Lung microvascular endothelial cell (primary cell): ENCODE data around the gene MEIS1. TPM values are rescaled to one million over a fixed set of nuclear protein-coding genes. Genes with fewer than 3 reads are reported as not detected.

ENCODE experiments used
- DNase-seq, 2 donors: peaks; one replicate each; pipeline versions ENCODE4 v3.0.0 to v3.0.0-alpha.2; 2010; ENCODE audit warnings: low read depth in 2 of 2
- total RNA-seq: library from RNA; depleted of rRNA; stranded (reverse); fragments of >200 nt; gene quantifications from 2 replicates; pipeline ENCODE4 v1.2.1, GENCODE V29; 2014

The MEIS1 gene
- total RNA-seq, 1 donor from 2014 or later = 8.9 TPM

DNA sequence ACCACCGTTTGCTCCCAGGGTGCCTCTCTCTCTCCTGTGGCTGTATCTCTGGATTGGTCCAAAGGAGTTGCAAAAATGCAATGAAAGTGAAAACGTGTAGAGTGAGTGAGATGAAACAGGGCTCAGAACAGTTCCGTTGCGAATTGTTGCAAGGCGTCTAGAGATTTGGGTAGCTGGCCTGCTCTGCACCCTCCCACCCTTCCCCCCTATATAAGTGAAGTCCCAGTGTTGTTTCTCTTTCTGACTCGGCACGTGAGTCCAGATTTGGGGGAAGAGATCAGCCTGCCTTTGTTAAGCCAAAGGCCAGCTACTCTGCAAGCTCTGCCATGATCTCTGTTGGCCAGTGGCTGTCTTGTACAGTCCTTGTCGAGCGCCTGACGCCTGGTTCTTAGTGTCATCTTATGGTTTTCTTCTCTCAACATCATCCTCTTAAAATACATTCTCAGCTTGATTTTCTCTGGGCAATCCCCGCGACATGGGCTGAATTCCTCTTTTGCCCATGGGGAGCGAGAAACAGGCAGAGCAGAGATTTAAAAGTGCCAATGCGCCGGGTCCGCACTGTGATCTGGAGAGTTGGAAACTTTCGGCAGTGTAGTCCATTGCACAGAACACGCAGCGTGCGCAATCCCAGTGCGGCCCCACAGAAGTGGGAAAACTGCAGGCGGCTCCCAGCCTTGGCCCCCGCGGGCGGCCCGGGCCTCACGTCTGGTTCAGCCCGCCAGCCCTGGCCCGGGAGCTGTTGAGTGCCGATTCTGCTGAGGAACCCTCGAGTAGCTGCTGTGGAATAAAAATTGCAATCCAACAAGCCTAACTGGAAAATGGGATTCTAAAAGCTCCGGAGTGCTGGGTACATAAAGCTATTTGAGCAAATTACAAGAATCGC lies 9.3 kb downstream of the MEIS1 start:
- no peak for DNase-seq

- DNase-seq = peak in 1 of 2 donors; percentile 69
Measured at GRCh38 chr2:66445076-66445924, 10.4 kb downstream of the MEIS1 start.

GRCh38 chr2:66445925-66446871 lies 11.3 kb downstream of the MEIS1 start:
- peak in 1 of 2 donors; percentile 50 for DNase-seq

DNA sequence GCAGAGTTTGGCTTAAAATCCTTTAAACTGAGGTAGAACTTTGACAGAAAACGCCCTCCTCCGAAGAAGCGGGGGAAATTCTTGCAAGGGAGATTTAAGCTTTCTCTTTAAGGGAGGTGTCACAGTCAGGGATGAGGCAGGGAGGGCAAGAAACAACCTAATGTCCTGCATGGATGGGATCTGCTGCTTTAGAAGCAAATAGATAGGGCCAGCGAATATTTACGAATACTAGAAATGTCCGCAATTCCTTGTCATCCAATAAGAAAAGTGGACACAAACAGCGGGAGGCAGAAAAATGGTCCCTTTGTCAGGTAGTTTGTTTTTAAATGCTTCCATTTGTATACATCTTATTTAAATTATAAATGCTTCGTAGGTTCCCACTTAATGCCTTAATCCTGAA lies 12.0 kb downstream of the MEIS1 start:
- DNase-seq = no peak

- DNase-seq = no peak
Measured at GRCh38 chr2:66447677-66448076, 12.8 kb downstream of the MEIS1 start.

DNA sequence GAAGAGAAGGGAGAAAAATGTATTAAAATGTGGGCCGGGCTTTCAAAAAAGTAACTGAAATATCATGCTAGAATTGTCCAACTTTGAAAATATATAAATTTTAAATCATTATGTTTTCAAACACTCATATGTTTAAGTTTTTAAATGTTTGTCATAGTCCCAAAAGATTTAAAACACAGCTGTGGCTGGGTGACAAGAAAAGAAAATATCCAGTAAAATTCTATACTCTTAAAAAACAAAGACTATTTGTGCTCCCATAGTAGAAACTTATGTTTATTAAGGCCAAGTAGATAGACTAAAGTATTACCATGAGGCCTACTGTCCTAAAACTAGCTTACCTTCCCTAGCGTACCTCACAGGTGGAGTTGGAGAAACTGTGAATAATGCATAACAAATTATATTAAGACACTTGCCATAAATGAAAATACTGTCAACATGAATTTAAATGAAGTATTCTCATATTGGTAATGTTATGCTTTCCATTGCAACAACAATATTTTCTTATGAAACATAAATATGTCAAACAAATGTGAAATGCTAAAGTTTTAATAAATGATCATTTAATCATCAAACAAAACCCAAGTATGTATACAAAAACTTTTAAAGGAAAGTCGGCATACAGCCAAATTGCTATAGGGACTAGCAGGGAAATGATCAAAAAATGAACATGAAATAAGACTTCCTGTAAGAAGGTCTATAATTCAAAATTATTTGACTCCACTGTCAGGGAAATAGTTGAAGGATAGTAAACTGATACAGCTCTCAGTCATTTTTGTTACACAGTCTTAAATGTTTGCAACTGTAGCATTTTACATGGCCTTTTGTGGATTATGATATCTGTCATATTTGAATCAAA lies 13.4 kb downstream of the MEIS1 start:
- no peak for DNase-seq

- no peak for DNase-seq
Measured at GRCh38 chr2:66452214-66452613, 17.3 kb downstream of the MEIS1 start.

DNA sequence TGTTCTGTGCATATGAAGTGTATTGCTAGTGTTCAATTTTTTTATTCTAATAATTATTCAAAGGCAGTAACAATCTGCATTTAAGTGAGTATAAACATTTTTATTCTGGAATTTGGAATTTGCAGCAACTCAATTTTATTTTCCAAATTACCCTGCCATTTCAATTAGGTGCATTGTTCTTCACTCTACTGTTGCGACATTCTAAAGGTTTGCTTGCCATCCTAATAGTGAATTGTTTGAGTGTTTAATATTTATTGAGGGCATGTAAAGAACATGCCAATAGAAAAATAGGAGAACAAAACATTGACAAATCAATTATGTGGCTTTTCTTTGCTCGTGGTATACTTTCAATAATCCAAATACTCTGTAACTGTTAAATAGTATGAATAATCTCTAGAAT lies 18.0 kb downstream of the MEIS1 start:
- DNase-seq = no peak

- DNase-seq = no peak
Measured at GRCh38 chr2:66455490-66455889, 20.6 kb downstream of the MEIS1 start.

GRCh38 chr2:66456183-66457041 lies 21.5 kb downstream of the MEIS1 start:
- no peak for DNase-seq

- no peak for DNase-seq
Measured at GRCh38 chr2:66457545-66457944, 22.6 kb downstream of the MEIS1 start.

- DNase-seq = no peak
Measured at GRCh38 chr2:66460031-66460430, 25.1 kb downstream of the MEIS1 start.

GRCh38 chr2:66461001-66461663 lies 26.2 kb downstream of the MEIS1 start:
- DNase-seq = no peak

DNA sequence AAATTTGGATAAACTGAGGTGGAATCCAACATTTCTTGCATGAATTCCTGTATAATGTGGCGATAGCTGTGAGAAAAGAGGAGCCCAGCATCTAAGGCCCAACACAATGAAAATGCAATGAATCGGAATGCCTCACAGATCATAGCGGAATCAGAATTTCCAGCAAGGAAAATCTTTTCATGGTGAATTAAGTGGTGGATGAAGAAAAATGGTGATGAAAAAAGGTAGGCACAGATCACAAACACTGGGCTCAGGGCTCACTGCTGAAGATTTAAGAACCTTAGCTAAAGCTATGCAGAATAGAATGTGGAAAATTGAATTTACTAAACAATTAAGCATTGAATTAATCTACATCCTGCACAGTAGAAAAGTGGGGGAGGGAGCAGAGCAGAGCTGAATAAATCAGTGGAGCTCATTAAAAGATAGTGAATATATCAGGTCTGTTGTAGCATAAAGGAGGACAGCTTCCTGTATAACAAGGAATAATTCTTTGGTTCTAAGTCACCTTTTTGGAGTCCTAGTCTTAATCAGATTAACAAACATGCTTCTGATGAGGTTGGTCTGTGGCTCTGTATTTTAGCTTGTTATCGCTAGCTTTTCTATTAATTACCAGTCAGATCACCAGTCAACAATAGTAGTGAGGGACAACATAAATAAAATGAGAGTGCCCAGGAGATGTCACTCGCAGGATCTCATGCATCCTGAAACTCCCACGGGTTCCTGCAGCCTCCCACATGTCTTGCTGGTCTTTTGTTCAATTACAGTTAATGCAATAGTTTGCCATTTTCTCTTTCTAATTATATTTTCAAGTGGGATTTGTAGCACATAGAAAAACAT lies 27.0 kb downstream of the MEIS1 start:
- no peak for DNase-seq

- DNase-seq = no peak
Measured at GRCh38 chr2:66462501-66462825, 27.5 kb downstream of the MEIS1 start.

DNA sequence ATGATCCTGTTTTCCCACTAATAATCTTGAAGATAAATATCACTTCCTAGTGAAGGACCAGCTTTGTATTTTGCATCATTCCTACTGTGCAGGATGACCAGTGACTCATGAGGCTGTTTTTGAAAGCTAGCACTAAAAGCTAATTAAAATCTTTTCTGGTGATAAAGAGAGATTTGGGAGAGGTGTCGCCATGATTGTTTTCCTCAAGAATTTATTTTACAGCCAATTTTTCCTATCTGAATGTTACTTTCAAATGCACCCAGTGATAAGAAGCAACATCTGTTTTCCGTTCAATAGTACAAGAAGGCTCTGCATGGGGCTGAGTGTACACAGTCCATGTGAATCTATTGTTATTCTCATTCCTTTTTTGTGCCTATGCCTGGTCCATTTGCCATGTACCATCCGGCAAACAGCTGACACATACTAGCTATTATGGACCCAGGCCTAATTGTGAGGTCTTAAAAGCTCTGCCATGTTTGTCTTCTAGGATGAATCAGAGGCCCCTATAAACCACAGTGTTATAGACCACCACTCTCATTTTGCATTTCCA lies 28.4 kb downstream of the MEIS1 start:
- DNase-seq = no peak

GRCh38 chr2:66464930-66465637 lies 30.2 kb downstream of the MEIS1 start:
- DNase-seq = no peak
